Nephron (organoid): ENCODE data around the gene TRPV2.
"Not testable (repeated sequence)": the region's sequence is repeated elsewhere in the genome, so short reads cannot be mapped to it uniquely, and the experiment has no call there.

Source experiments
- H3K27ac Mint-ChIP-seq, 3 experiments: 2 replicates each; pipeline ENCODE4 v1.8.0; 2020; ENCODE audit warnings: mixed read lengths in 3 of 3, mild to moderate bottlenecking in 2 of 3, moderate library complexity in 1 of 3
- H3K27me3 Mint-ChIP-seq: 2 replicates; pipeline ENCODE4 v1.8.0; 2021; ENCODE audit warnings: low read depth, mild to moderate bottlenecking, moderate library complexity, mixed read lengths
- H3K36me3 Mint-ChIP-seq: 2 replicates; pipeline ENCODE4 v1.8.0; 2020; ENCODE audit warnings: low read depth, mixed read lengths
- H3K4me1 Mint-ChIP-seq: 2 replicates; pipeline ENCODE4 v1.8.0; 2020; ENCODE audit warnings: mixed read lengths
- H3K4me3 Mint-ChIP-seq, 3 experiments: 2 replicates each; pipeline ENCODE4 v1.8.0; 2020; ENCODE audit warnings: mild to moderate bottlenecking in 3 of 3, mixed read lengths in 3 of 3, moderate library complexity in 2 of 3
- H3K9me3 Mint-ChIP-seq: 2 replicates; pipeline ENCODE4 v1.8.0; 2020; ENCODE audit warnings: mixed read lengths
- TF ChIP-seq, protein P1 (sequence below), 3 experiments: fragments of 200-600 bp; sonication (generic); IDR thresholded peaks; one replicate each; pipeline ENCODE4 v1.5.0; 2021; ENCODE audit warnings: antibody characterized with exemption in 3 of 3; ENCODE audit not compliant: unreplicated experiment in 3 of 3

Gene TRPV2

DNA sequence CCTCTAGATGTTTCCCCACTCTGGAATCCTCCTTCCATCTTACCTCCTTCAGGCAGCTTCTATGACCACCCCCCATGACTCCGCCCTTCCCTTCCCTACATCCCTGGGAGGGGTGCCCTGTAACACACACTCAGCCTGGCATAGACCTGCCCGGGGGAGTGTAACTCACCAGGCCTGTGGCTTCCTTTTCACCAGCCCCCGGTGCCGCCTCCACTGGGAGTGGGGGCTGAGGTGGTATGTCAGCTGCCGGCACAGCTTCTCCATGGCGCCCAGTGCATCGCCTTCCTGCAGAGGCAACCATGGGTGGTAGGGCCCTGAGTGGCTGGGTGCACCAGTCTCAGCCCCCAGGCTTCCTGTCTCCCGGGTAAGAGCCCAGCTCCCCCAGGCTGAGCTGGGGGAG, 32.3 kb downstream of the TRPV2 start:
- H3K36me3 Mint-ChIP-seq, result peaks cover 38% of the 10 kb centered on the region
- H3K27me3 Mint-ChIP-seq, result no peaks in the 10 kb centered on the region
- H3K4me1 Mint-ChIP-seq, result peaks cover 20% of the 10 kb centered on the region
- H3K27ac Mint-ChIP-seq, result peak overlapping the region in 1 of 3 experiments; percentile 37
- TF ChIP-seq, protein P1, sequence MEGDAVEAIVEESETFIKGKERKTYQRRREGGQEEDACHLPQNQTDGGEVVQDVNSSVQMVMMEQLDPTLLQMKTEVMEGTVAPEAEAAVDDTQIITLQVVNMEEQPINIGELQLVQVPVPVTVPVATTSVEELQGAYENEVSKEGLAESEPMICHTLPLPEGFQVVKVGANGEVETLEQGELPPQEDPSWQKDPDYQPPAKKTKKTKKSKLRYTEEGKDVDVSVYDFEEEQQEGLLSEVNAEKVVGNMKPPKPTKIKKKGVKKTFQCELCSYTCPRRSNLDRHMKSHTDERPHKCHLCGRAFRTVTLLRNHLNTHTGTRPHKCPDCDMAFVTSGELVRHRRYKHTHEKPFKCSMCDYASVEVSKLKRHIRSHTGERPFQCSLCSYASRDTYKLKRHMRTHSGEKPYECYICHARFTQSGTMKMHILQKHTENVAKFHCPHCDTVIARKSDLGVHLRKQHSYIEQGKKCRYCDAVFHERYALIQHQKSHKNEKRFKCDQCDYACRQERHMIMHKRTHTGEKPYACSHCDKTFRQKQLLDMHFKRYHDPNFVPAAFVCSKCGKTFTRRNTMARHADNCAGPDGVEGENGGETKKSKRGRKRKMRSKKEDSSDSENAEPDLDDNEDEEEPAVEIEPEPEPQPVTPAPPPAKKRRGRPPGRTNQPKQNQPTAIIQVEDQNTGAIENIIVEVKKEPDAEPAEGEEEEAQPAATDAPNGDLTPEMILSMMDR (IDR thresholded peaks at IDR 0.05; ENCODE audit: unreplicated experiment in 3 of 3), result no peak
- no peaks in the 10 kb centered on the region for H3K9me3 Mint-ChIP-seq
- no peak overlapping the region for H3K4me3 Mint-ChIP-seq

- H3K27me3 Mint-ChIP-seq, result no peaks in the 10 kb centered on the region
- TF ChIP-seq, protein P1 (IDR thresholded peaks at IDR 0.05; ENCODE audit: unreplicated experiment in 3 of 3), result no peak
- H3K36me3 Mint-ChIP-seq, result peaks cover 33% of the 10 kb centered on the region
- no peaks in the 10 kb centered on the region for H3K9me3 Mint-ChIP-seq
- H3K27ac Mint-ChIP-seq, result peak overlapping the region in 2 of 3 experiments; percentile 37 to 52
- peaks cover 19% of the 10 kb centered on the region for H3K4me1 Mint-ChIP-seq
- H3K4me3 Mint-ChIP-seq, result no peak overlapping the region
Observed at GRCh38 chr17:16448490-16448889, 33.1 kb downstream of the TRPV2 start.

GRCh38 chr17:16449121-16449570, 33.8 kb downstream of the TRPV2 start:
- TF ChIP-seq, protein P1 (IDR thresholded peaks at IDR 0.05; ENCODE audit: unreplicated experiment in 3 of 3), result no peak
- peaks cover 31% of the 10 kb centered on the region for H3K36me3 Mint-ChIP-seq

DNA sequence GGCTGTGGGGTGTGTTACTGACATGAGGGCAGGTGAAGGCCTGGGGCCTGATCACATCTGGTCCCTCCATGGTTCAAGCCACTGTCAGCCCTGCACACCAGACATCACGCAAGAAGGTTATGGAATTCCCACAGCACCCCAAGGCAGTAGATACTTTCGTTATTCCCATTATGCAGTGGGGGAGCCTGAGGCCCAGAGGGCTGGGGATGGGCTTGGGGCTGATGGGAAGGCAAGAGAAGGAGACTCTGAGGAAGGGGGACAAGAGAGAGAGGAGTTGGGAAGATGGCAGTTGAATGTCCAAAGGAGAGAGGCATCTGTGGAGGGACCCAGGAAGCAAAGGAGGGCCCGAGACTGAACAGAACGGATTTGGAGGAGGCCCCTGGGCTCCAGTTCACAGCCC, 34.7 kb downstream of the TRPV2 start:
- no peak overlapping the region for H3K27ac Mint-ChIP-seq
- TF ChIP-seq, protein P1 (IDR thresholded peaks at IDR 0.05; ENCODE audit: unreplicated experiment in 3 of 3), result no peak
- no peak overlapping the region for H3K4me3 Mint-ChIP-seq
- peaks cover 28% of the 10 kb centered on the region for H3K36me3 Mint-ChIP-seq
- no peaks in the 10 kb centered on the region for H3K9me3 Mint-ChIP-seq
- H3K4me1 Mint-ChIP-seq, result peaks cover 15% of the 10 kb centered on the region
- H3K27me3 Mint-ChIP-seq, result no peaks in the 10 kb centered on the region

More at GRCh38 chr17:16449121-16449570, 33.8 kb downstream of the TRPV2 start:
- Mint-ChIP-seq H3K27ac (no peak overlapping the region), H3K4me1 (peaks cover 18% of the 10 kb centered on the region), H3K4me3 (no peak overlapping the region), H3K9me3 (no peaks in the 10 kb centered on the region), H3K27me3 (no peaks in the 10 kb centered on the region)

GRCh38 chr17:16452268-16452667, 36.9 kb downstream of the TRPV2 start:
- H3K4me1 Mint-ChIP-seq, H3K27ac Mint-ChIP-seq, H3K27me3 Mint-ChIP-seq, H3K9me3 Mint-ChIP-seq, H3K4me3 Mint-ChIP-seq: not testable (repeated sequence)
- peaks cover 18% of the 10 kb centered on the region for H3K36me3 Mint-ChIP-seq

DNA sequence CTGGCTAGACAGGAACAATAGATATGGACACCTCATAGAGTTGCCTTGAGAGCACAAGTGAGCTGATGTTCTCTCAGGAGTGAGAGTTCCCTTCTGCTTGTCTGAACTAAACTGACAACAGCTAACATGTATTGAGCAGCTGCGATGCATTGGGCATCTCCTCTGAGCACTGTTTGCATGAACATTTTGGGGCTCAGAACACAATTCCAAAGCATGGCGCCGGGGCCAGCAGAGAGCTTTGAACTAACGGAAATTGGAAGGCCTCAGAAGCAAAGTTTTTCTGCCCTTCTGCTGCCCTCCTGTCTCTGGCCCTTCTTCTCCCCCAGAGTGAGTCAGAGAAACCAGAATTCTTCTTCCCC, 38.1 kb downstream of the TRPV2 start:
- peaks cover 7% of the 10 kb centered on the region for H3K4me1 Mint-ChIP-seq
- no peak overlapping the region for H3K4me3 Mint-ChIP-seq
- H3K36me3 Mint-ChIP-seq, result peaks cover 7% of the 10 kb centered on the region
- peaks cover 3% of the 10 kb centered on the region for H3K27me3 Mint-ChIP-seq
- no peaks in the 10 kb centered on the region for H3K9me3 Mint-ChIP-seq
- TF ChIP-seq, protein P1 (IDR thresholded peaks at IDR 0.05; ENCODE audit: unreplicated experiment in 3 of 3), result no peak
- H3K27ac Mint-ChIP-seq, result peak overlapping the region; percentile 26 to 76 (median 60)
